ENCODE data around the gene ZAP70.

- TF ChIP-seq EZH2phosphoT487 (IDR thresholded peaks at IDR 0.05; ENCODE audit: borderline replicate concordance) (no peak), CTCF (conservative IDR thresholded peaks at IDR 0.05; ENCODE audit: low read length) (no peak)
Measured at GRCh38 chr2:97739893-97740245, 26.5 kb downstream of the ZAP70 start.

Data from Loucy (cell line).